ENCODE measurements around the gene CCDC91.
A peak's percentile ranks its signal among the peaks of the same experiment; 100 is the strongest.
"Not testable (repeated sequence)": the region's sequence is repeated elsewhere in the genome, so short reads cannot be mapped to it uniquely, and the experiment has no call there.

Gene CCDC91

GRCh38 chr12:28201136-28201535 lies 10.9 kb downstream of the CCDC91 start:
- H3K4me1 ChIP-seq; in situ Hi-C loops (cut with MboI; ENCODE audit: low sequenced_read_pairs); DNase-seq (ENCODE audit: low spot score in 2 of 2); H3K36me3 ChIP-seq (replicated peaks); H3K9me3 ChIP-seq; H3K4me3 ChIP-seq; H3K27me3 ChIP-seq (ENCODE audit: low read depth): not testable (repeated sequence)

GRCh38 chr12:28202374-28203130 lies 12.3 kb downstream of the CCDC91 start:
- Histone ChIP-seq H3K36me3 (replicated peaks) (no peaks in the 10 kb centered on the region), H3K9me3 (no peaks in the 10 kb centered on the region), H3K4me3 (no peak overlapping the region), H3K4me1 (0 out of 2 replicates have a peak, but pooled peaks cover 2% of the 10 kb centered on the region), H3K27me3 (ENCODE audit: low read depth) (no peaks in the 10 kb centered on the region)
- in situ Hi-C loops (cut with MboI; ENCODE audit: low sequenced_read_pairs), result no loop called here
- DNase-seq (ENCODE audit: low spot score in 2 of 2), result no peak

GRCh38 chr12:28209782-28210181 lies 19.5 kb downstream of the CCDC91 start:
- H3K9me3 ChIP-seq, result peaks cover 18% of the 10 kb centered on the region
- H3K36me3 ChIP-seq (replicated peaks), result no peaks in the 10 kb centered on the region
- no peaks in the 10 kb centered on the region for H3K4me1 ChIP-seq
- no peak for DNase-seq (ENCODE audit: low spot score in 2 of 2)
- no peak overlapping the region for H3K4me3 ChIP-seq
- in situ Hi-C loops (cut with MboI; ENCODE audit: low sequenced_read_pairs), result no loop called here
- H3K27me3 ChIP-seq (ENCODE audit: low read depth), result no peaks in the 10 kb centered on the region

GRCh38 chr12:28212182-28212581 lies 21.9 kb downstream of the CCDC91 start:
- Histone ChIP-seq H3K4me3 (no peak overlapping the region), H3K36me3 (replicated peaks) (no peaks in the 10 kb centered on the region), H3K4me1 (peaks cover 10% of the 10 kb centered on the region), H3K9me3 (peaks cover 18% of the 10 kb centered on the region), H3K27me3 (ENCODE audit: low read depth) (no peaks in the 10 kb centered on the region)
- DNase-seq (ENCODE audit: low spot score in 2 of 2), result no peak
- in situ Hi-C loops (cut with MboI; ENCODE audit: low sequenced_read_pairs), result no loop called here

GRCh38 chr12:28215021-28215420 lies 24.8 kb downstream of the CCDC91 start:
- H3K36me3 ChIP-seq (replicated peaks), result no peaks in the 10 kb centered on the region
- H3K27me3 ChIP-seq (ENCODE audit: low read depth), result no peaks in the 10 kb centered on the region
- in situ Hi-C loops (cut with MboI; ENCODE audit: low sequenced_read_pairs), result no loop called here
- no peak for DNase-seq (ENCODE audit: low spot score in 2 of 2)
- no peak overlapping the region for H3K4me3 ChIP-seq
- peaks cover 10% of the 10 kb centered on the region for H3K4me1 ChIP-seq
- H3K9me3 ChIP-seq, result peaks cover 5% of the 10 kb centered on the region

- Histone ChIP-seq H3K4me3 (no peak overlapping the region), H3K9me3 (no peaks in the 10 kb centered on the region; the same call in 1 of the 2 replicates), H3K36me3 (replicated peaks) (no peaks in the 10 kb centered on the region), H3K27me3 (ENCODE audit: low read depth) (no peaks in the 10 kb centered on the region), H3K4me1 (peaks cover 10% of the 10 kb centered on the region)
- in situ Hi-C loops (cut with MboI; ENCODE audit: low sequenced_read_pairs), result no loop called here
- DNase-seq (ENCODE audit: low spot score in 2 of 2), result peak in 1 of 2 experiments; percentile 90
Observed at GRCh38 chr12:28216016-28216415, 25.8 kb downstream of the CCDC91 start.

GRCh38 chr12:28217805-28218204 lies 27.5 kb downstream of the CCDC91 start:
- H3K9me3 ChIP-seq, result no peaks in the 10 kb centered on the region
- in situ Hi-C loops (cut with MboI; ENCODE audit: low sequenced_read_pairs), result no loop called here
- no peaks in the 10 kb centered on the region for H3K36me3 ChIP-seq (replicated peaks)
- H3K27me3 ChIP-seq (ENCODE audit: low read depth), result no peaks in the 10 kb centered on the region
- DNase-seq (ENCODE audit: low spot score in 2 of 2), result no peak
- no peak overlapping the region for H3K4me3 ChIP-seq
- H3K4me1 ChIP-seq, result peaks cover 10% of the 10 kb centered on the region

- Histone ChIP-seq H3K36me3 (replicated peaks) (no peaks in the 10 kb centered on the region), H3K27me3 (ENCODE audit: low read depth) (no peaks in the 10 kb centered on the region), H3K4me3 (no peak overlapping the region), H3K9me3 (no peaks in the 10 kb centered on the region), H3K4me1 (peaks cover 10% of the 10 kb centered on the region)
- DNase-seq (ENCODE audit: low spot score in 2 of 2), result no peak
- in situ Hi-C loops (cut with MboI; ENCODE audit: low sequenced_read_pairs), result no loop called here
Observed at GRCh38 chr12:28218875-28219274, 28.6 kb downstream of the CCDC91 start.

GRCh38 chr12:28219827-28220226 lies 29.6 kb downstream of the CCDC91 start:
- H3K27me3 ChIP-seq (ENCODE audit: low read depth), result no peaks in the 10 kb centered on the region
- H3K4me3 ChIP-seq, result no peak overlapping the region
- no peaks in the 10 kb centered on the region for H3K9me3 ChIP-seq
- in situ Hi-C loops (cut with MboI; ENCODE audit: low sequenced_read_pairs), result no loop called here
- H3K36me3 ChIP-seq (replicated peaks), result no peaks in the 10 kb centered on the region
- H3K4me1 ChIP-seq, result peaks cover 10% of the 10 kb centered on the region
- DNase-seq (ENCODE audit: low spot score in 2 of 2), result no peak

GRCh38 chr12:28222081-28222700 lies 31.9 kb downstream of the CCDC91 start:
- Histone ChIP-seq H3K9me3 (no peaks in the 10 kb centered on the region), H3K4me3 (no peak overlapping the region), H3K36me3 (replicated peaks) (no peaks in the 10 kb centered on the region), H3K4me1 (no peaks in the 10 kb centered on the region), H3K27me3 (ENCODE audit: low read depth) (no peaks in the 10 kb centered on the region)
- no peak for DNase-seq (ENCODE audit: low spot score in 2 of 2)
- in situ Hi-C loops (cut with MboI; ENCODE audit: low sequenced_read_pairs), result no loop called here

- in situ Hi-C loops (cut with MboI; ENCODE audit: low sequenced_read_pairs), result no loop called here
- Histone ChIP-seq H3K4me3 (no peak overlapping the region), H3K9me3 (no peaks in the 10 kb centered on the region), H3K27me3 (ENCODE audit: low read depth) (no peaks in the 10 kb centered on the region), H3K4me1 (no peaks in the 10 kb centered on the region), H3K36me3 (replicated peaks) (no peaks in the 10 kb centered on the region)
- DNase-seq (ENCODE audit: low spot score in 2 of 2), result no peak
Observed at GRCh38 chr12:28223025-28223554, 32.8 kb downstream of the CCDC91 start.

- in situ Hi-C loops (cut with MboI; ENCODE audit: low sequenced_read_pairs), result no loop called here
- no peaks in the 10 kb centered on the region for H3K9me3 ChIP-seq
- H3K4me1 ChIP-seq, result no peaks in the 10 kb centered on the region
- no peak overlapping the region for H3K4me3 ChIP-seq
- H3K27me3 ChIP-seq (ENCODE audit: low read depth), result no peaks in the 10 kb centered on the region
- no peaks in the 10 kb centered on the region for H3K36me3 ChIP-seq (replicated peaks)
- no peak for DNase-seq (ENCODE audit: low spot score in 2 of 2)
Observed at GRCh38 chr12:28223858-28224257, 33.6 kb downstream of the CCDC91 start.

- H3K9me3 ChIP-seq, result no peaks in the 10 kb centered on the region
- no peak for DNase-seq (ENCODE audit: low spot score in 2 of 2)
- in situ Hi-C loops (cut with MboI; ENCODE audit: low sequenced_read_pairs), result no loop called here
Observed at GRCh38 chr12:28226705-28227104, 36.4 kb downstream of the CCDC91 start.

GRCh38 chr12:28227251-28227650 lies 37.0 kb downstream of the CCDC91 start:
- no peak for DNase-seq (ENCODE audit: low spot score in 2 of 2)
- in situ Hi-C loops (cut with MboI; ENCODE audit: low sequenced_read_pairs), result no loop called here

More at GRCh38 chr12:28226705-28227104, 36.4 kb downstream of the CCDC91 start:
- no peaks in the 10 kb centered on the region for H3K36me3 ChIP-seq (replicated peaks)
- H3K4me3 ChIP-seq, result no peak overlapping the region
- H3K27me3 ChIP-seq (ENCODE audit: low read depth), result no peaks in the 10 kb centered on the region
- H3K4me1 ChIP-seq, result no peaks in the 10 kb centered on the region

More at GRCh38 chr12:28227251-28227650, 37.0 kb downstream of the CCDC91 start:
- Histone ChIP-seq H3K9me3 (no peaks in the 10 kb centered on the region), H3K27me3 (ENCODE audit: low read depth) (no peaks in the 10 kb centered on the region), H3K4me3 (no peak overlapping the region), H3K4me1 (no peaks in the 10 kb centered on the region), H3K36me3 (replicated peaks) (no peaks in the 10 kb centered on the region)

All from HAP-1 (cell line).